MM.1S (cell line): ENCODE measurements around the gene CD46.

Source experiments
- DNase-seq: peaks from one replicate; pipeline ENCODE4 v3.0.0-alpha.2; 2015
- H2AFZ ChIP-seq: fragments of 300-600 bp; sonication (generic); 2 replicates; pipeline ENCODE4 v1.6.0; 2016; ENCODE audit warnings: antibody characterized with exemption, low read length
- H3F3A ChIP-seq: fragments of 300-600 bp; sonication (generic); 2 replicates; pipeline ENCODE4 v1.6.1; 2016; ENCODE audit warnings: mild to moderate bottlenecking, antibody characterized with exemption, low read length, moderate library complexity, mixed read lengths; ENCODE audit not compliant: insufficient read depth
- H3K27ac ChIP-seq: fragments of 300-600 bp; sonication (generic); 2 replicates; pipeline ENCODE4 v1.5.1; 2016; ENCODE audit warnings: mild to moderate bottlenecking, low read length
- H3K27me3 ChIP-seq: fragments of 300-600 bp; sonication (generic); replicated peaks from 2 replicates; pipeline ENCODE4 v1.6.0; 2016; ENCODE audit warnings: low read length; ENCODE audit not compliant: insufficient read depth
- H3K36me3 ChIP-seq: fragments of 300-600 bp; sonication (generic); replicated peaks from 2 replicates; pipeline ENCODE4 v1.6.1; 2016; ENCODE audit warnings: mild to moderate bottlenecking, low read length, mixed read lengths; ENCODE audit not compliant: insufficient read depth
- H3K4me1 ChIP-seq: fragments of 300-600 bp; sonication (generic); 2 replicates; pipeline ENCODE4 v1.6.1; 2016; ENCODE audit warnings: low read length, mixed read lengths
- H3K4me2 ChIP-seq: fragments of 300-600 bp; sonication (generic); 2 replicates; pipeline ENCODE4 v1.6.0; 2016; ENCODE audit warnings: low read depth, low read length
- H3K4me3 ChIP-seq: fragments of 300-600 bp; sonication (generic); 2 replicates; pipeline ENCODE4 v1.5.1; 2016; ENCODE audit warnings: low read length, mixed read lengths
- H3K79me2 ChIP-seq: fragments of 300-600 bp; sonication (generic); 2 replicates; pipeline ENCODE4 v1.6.1; 2016; ENCODE audit warnings: mixed run types, low read length, mixed read lengths
- H3K9ac ChIP-seq: fragments of 300-600 bp; sonication (generic); 2 replicates; pipeline ENCODE4 v1.6.1; 2016; ENCODE audit warnings: low read length, mixed read lengths
- H3K9me2 ChIP-seq: fragments of 300-600 bp; sonication (generic); replicated peaks from 2 replicates; pipeline ENCODE4 v1.6.1; 2016; ENCODE audit warnings: mild to moderate bottlenecking, low read length, mixed read lengths; ENCODE audit not compliant: insufficient read depth
- H3K9me3 ChIP-seq: fragments of 300-600 bp; sonication (generic); replicated peaks from 2 replicates; pipeline ENCODE4 v1.6.1; 2016; ENCODE audit warnings: mild to moderate bottlenecking, low read length, mixed read lengths; ENCODE audit not compliant: insufficient read depth
- H4K20me1 ChIP-seq: fragments of 300-600 bp; sonication (generic); 2 replicates; pipeline ENCODE4 v1.6.1; 2016; ENCODE audit warnings: mild to moderate bottlenecking, low read length, moderate library complexity, mixed read lengths; ENCODE audit not compliant: insufficient read depth
- EZH2 ChIP-seq: fragments of 300-600 bp; sonication (generic); optimal IDR thresholded peaks from 2 replicates; pipeline ENCODE3; 2017; ENCODE audit warnings: low read depth, mild to moderate bottlenecking, antibody characterized with exemption, low read length, mixed read lengths
- EZH2phosphoT487 ChIP-seq: fragments of 300-600 bp; sonication (generic); IDR thresholded peaks from 2 replicates; pipeline ENCODE4 v1.6.1; 2018; ENCODE audit warnings: antibody characterized with exemption, low read length
- TF ChIP-seq, protein P1 (sequence below): fragments of 300-600 bp; sonication (generic); IDR thresholded peaks from 2 replicates; pipeline ENCODE4 v1.5.1; 2016; ENCODE audit warnings: antibody characterized with exemption, low read length, mixed read lengths

CD46 gene

DNA sequence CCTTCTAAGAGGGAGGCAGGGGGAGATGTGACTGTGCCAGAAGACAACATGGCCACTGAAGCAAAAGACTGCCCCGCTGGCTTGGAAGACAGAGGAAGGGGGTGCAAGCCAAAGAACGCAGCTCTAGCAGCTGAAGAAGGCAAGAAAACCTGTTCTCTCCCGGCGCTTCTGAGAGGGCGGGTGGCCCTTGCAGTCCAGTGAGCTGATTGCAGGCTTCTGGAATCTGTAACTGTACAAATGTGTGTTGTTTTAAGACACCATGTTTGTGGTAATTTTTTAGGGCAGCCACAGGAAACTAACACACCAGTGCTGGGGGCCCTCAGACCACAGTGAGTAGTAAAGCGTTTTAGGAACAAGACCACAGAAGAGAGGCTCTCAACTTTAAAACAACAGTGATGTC, 47.0 kb downstream of the CD46 start:
- H3K9me2 ChIP-seq = no peaks in the 10 kb centered on the region
- H3K9me3 ChIP-seq = no peaks in the 10 kb centered on the region
- no peaks in the 10 kb centered on the region for H3K27me3 ChIP-seq
- no peak for DNase-seq
- H3F3A ChIP-seq = peaks cover 11% of the 10 kb centered on the region
- H3K4me2 ChIP-seq = no peak overlapping the region
- TF ChIP-seq, protein P1, sequence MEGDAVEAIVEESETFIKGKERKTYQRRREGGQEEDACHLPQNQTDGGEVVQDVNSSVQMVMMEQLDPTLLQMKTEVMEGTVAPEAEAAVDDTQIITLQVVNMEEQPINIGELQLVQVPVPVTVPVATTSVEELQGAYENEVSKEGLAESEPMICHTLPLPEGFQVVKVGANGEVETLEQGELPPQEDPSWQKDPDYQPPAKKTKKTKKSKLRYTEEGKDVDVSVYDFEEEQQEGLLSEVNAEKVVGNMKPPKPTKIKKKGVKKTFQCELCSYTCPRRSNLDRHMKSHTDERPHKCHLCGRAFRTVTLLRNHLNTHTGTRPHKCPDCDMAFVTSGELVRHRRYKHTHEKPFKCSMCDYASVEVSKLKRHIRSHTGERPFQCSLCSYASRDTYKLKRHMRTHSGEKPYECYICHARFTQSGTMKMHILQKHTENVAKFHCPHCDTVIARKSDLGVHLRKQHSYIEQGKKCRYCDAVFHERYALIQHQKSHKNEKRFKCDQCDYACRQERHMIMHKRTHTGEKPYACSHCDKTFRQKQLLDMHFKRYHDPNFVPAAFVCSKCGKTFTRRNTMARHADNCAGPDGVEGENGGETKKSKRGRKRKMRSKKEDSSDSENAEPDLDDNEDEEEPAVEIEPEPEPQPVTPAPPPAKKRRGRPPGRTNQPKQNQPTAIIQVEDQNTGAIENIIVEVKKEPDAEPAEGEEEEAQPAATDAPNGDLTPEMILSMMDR = no peak
- TF ChIP-seq EZH2 (no peak), EZH2phosphoT487 (no peak)
- H4K20me1 ChIP-seq = no peaks in the 10 kb centered on the region
- H2AFZ ChIP-seq = no peak overlapping the region
- H3K4me1 ChIP-seq = no peaks in the 10 kb centered on the region
- peaks cover 11% of the 10 kb centered on the region; the same call in 1 of the 2 replicates for H3K36me3 ChIP-seq
- H3K79me2 ChIP-seq = peaks cover 6% of the 10 kb centered on the region; the same call in 1 of the 2 replicates
- no peak overlapping the region for H3K27ac ChIP-seq
- H3K4me3 ChIP-seq = no peak overlapping the region
- H3K9ac ChIP-seq = no peak overlapping the region

DNA sequence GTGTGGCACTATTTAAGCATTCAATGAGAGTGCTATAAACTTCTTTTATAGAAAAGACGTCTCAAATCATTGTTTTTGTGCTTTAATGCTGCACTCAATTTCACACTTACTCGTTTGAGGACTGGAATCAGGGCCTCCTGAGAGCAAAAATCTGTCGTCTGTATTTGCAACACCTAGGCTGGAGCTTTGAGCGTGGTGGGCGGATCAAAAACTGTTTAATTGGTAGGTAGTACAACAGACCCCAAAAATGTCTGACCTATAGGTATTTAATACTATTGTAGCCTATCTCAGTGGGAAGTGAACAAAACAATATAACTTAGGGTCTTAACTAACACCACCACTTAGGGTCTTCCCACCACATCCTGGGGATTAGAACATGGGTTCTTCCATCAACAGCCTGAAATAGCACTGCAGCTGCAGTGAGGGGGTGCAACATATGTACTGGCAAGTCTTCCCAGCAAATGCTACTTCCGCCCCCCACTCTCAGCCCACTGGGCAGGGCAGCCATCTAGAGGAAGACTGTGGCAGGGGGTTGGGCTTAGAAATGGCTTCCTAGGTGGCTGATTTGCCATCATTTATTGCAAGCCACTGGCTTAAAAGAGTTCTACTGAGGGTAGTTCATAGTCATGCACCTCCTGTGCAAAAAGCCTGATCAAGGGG, 48.3 kb downstream of the CD46 start:
- TF ChIP-seq EZH2phosphoT487 (no peak), EZH2 (no peak)
- TF ChIP-seq, protein P1 = no peak
- peaks cover 16% of the 10 kb centered on the region for H3K79me2 ChIP-seq
- no peak overlapping the region for H3K9ac ChIP-seq
- DNase-seq = no peak
- H2AFZ ChIP-seq = no peak overlapping the region
- no peaks in the 10 kb centered on the region for H3K27me3 ChIP-seq
- 0 out of 2 replicates have a peak, but pooled peaks cover 11% of the 10 kb centered on the region for H3K36me3 ChIP-seq
- H3K4me1 ChIP-seq = peaks cover 8% of the 10 kb centered on the region
- H3K27ac ChIP-seq = no peak overlapping the region
- H3K9me2 ChIP-seq = no peaks in the 10 kb centered on the region
- no peak overlapping the region for H3K4me3 ChIP-seq
- H3F3A ChIP-seq = peaks cover 15% of the 10 kb centered on the region
- H3K4me2 ChIP-seq = no peak overlapping the region
- H3K9me3 ChIP-seq = no peaks in the 10 kb centered on the region
- H4K20me1 ChIP-seq = no peaks in the 10 kb centered on the region

DNA sequence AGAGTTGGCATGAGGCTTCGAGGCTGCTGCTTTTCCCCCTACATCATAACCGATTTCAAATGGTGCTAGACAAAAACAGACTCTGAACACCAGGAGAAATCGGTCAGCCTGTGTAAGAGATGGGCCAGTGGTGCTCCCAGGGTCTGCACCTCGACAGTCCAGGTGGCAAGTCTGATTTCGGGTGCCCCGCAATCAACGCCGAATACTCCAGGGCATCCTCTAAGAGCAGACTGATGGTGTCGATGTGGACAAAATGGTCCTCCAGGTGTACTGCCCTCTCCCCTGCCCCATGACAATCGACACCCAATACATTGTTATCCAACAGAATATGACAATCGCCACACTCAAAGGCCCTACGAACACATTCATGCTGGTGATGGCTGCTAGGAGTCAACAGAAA, 50.0 kb downstream of the CD46 start:
- no peak overlapping the region for H3K27ac ChIP-seq
- H3K9me3 ChIP-seq = no peaks in the 10 kb centered on the region
- H3K4me1 ChIP-seq = peaks cover 25% of the 10 kb centered on the region
- H3K9me2 ChIP-seq = no peaks in the 10 kb centered on the region
- H3K4me3 ChIP-seq = no peak overlapping the region
- TF ChIP-seq, protein P1 = no peak
- TF ChIP-seq EZH2 (no peak), EZH2phosphoT487 (no peak)
- no peak for DNase-seq
- H4K20me1 ChIP-seq = no peaks in the 10 kb centered on the region
- no peaks in the 10 kb centered on the region for H3K27me3 ChIP-seq
- H3K4me2 ChIP-seq = no peak overlapping the region
- H2AFZ ChIP-seq = no peak overlapping the region
- H3F3A ChIP-seq = peaks cover 32% of the 10 kb centered on the region
- H3K36me3 ChIP-seq = 0 out of 2 replicates have a peak, but pooled peaks cover 11% of the 10 kb centered on the region
- H3K9ac ChIP-seq = no peak overlapping the region
- peaks cover 19% of the 10 kb centered on the region for H3K79me2 ChIP-seq
